Breast epithelium (tissue), 3 donors: ENCODE data around the gene SETD4.

Source experiments
- CTCF ChIP-seq, 3 donors: fragments of 450-650 bp; IDR thresholded peaks; one replicate each; pipeline ENCODE4 v1.5.1; 2016 to 2017; ENCODE audit warnings: antibody characterized with exemption in 3 of 3, mild to moderate bottlenecking in 3 of 3, moderate library complexity in 3 of 3
- POLR2A ChIP-seq: fragments of 450-650 bp; IDR thresholded peaks from one replicate; pipeline ENCODE4 v1.6.1; 2016; ENCODE audit warnings: antibody characterized with exemption, mild to moderate bottlenecking, moderate library complexity
- POLR2AphosphoS5 ChIP-seq, 3 donors: sonication (generic); formaldehyde crosslinking; IDR thresholded peaks; one replicate each; pipeline ENCODE4 v1.6.1; 2017; ENCODE audit warnings: antibody characterized with exemption in 3 of 3

- no peak for TF ChIP-seq CTCF (IDR thresholded peaks at IDR 0.05)
- no peak for TF ChIP-seq POLR2A
- TF ChIP-seq POLR2AphosphoS5 (IDR thresholded peaks at IDR 0.05) = no peak
Observed at GRCh38 chr21:36053715-36054062, 6.6 kb downstream of the SETD4 start.
